ENCODE results near the gene RMND1. TPM values are rescaled to one million over a fixed set of nuclear protein-coding genes. Genes with fewer than 3 reads are reported as not detected.

Gene RMND1
- polyA plus RNA-seq, 1 donor from 2014 or later: 35.3 TPM

DNA sequence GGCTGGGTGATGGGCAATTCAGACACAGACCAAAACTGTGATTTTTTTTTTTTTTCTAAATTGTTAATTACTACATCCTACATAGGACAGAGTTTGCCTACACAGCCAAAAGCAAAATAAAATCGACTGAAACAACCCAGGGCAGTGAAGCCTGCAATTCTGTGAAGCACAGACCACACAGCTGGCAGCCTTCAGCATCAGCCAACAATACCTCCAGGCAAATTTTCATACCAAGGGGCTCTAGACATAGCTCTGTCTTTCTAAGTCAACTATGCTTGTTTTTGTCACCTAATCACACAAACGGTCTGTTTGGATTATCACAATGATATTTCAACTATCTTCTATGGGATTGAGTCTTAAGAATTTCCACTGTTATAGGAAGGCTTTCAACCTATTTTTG is 17.6 kb downstream of the RMND1 start (continued):
- TF ChIP-seq, protein P1, sequence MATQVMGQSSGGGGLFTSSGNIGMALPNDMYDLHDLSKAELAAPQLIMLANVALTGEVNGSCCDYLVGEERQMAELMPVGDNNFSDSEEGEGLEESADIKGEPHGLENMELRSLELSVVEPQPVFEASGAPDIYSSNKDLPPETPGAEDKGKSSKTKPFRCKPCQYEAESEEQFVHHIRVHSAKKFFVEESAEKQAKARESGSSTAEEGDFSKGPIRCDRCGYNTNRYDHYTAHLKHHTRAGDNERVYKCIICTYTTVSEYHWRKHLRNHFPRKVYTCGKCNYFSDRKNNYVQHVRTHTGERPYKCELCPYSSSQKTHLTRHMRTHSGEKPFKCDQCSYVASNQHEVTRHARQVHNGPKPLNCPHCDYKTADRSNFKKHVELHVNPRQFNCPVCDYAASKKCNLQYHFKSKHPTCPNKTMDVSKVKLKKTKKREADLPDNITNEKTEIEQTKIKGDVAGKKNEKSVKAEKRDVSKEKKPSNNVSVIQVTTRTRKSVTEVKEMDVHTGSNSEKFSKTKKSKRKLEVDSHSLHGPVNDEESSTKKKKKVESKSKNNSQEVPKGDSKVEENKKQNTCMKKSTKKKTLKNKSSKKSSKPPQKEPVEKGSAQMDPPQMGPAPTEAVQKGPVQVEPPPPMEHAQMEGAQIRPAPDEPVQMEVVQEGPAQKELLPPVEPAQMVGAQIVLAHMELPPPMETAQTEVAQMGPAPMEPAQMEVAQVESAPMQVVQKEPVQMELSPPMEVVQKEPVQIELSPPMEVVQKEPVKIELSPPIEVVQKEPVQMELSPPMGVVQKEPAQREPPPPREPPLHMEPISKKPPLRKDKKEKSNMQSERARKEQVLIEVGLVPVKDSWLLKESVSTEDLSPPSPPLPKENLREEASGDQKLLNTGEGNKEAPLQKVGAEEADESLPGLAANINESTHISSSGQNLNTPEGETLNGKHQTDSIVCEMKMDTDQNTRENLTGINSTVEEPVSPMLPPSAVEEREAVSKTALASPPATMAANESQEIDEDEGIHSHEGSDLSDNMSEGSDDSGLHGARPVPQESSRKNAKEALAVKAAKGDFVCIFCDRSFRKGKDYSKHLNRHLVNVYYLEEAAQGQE (IDR thresholded peaks at IDR 0.05; ENCODE audit: borderline replicate concordance): no peak

DNA sequence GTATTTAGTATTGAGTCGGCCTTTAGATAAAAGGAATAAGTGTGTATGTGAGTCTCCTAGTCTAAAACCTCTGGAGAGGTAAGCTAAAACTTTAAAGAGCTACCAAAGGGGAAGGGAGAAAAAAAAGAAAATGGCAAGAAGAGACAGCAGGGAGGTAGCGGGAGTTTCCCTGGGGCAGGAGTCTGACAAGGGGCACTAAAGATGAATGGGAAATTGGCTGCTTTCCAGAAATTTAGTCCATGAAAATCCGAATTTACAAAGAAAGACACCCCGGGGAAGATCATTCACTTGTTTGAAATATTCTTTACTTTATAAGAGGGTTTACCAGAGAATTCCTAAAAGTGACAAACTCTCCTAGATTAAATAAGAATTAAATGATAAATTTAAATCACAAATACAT is 19.3 kb downstream of the RMND1 start:
- H3K4me3 ChIP-seq (ENCODE audit: low read length): no peak overlapping the region
- H3K27ac ChIP-seq (ENCODE audit: low read length): no peak overlapping the region
- no peaks in the 10 kb centered on the region for H3K9me2 ChIP-seq (ENCODE audit: insufficient read depth, low read length)
- TF ChIP-seq MXI1 (conservative IDR thresholded peaks at IDR 0.05; ENCODE audit: poor library complexity, severe bottlenecking) (no peak), TAF1 (IDR thresholded peaks at IDR 0.05; ENCODE audit: low read depth) (no peak), POLR2AphosphoS5 (IDR thresholded peaks at IDR 0.05) (no peak), EP300 (conservative IDR thresholded peaks at IDR 0.05; ENCODE audit: poor library complexity, severe bottlenecking) (no peak), SMC3 (conservative IDR thresholded peaks at IDR 0.05; ENCODE audit: poor library complexity) (no peak)
- TF ChIP-seq, protein P2, sequence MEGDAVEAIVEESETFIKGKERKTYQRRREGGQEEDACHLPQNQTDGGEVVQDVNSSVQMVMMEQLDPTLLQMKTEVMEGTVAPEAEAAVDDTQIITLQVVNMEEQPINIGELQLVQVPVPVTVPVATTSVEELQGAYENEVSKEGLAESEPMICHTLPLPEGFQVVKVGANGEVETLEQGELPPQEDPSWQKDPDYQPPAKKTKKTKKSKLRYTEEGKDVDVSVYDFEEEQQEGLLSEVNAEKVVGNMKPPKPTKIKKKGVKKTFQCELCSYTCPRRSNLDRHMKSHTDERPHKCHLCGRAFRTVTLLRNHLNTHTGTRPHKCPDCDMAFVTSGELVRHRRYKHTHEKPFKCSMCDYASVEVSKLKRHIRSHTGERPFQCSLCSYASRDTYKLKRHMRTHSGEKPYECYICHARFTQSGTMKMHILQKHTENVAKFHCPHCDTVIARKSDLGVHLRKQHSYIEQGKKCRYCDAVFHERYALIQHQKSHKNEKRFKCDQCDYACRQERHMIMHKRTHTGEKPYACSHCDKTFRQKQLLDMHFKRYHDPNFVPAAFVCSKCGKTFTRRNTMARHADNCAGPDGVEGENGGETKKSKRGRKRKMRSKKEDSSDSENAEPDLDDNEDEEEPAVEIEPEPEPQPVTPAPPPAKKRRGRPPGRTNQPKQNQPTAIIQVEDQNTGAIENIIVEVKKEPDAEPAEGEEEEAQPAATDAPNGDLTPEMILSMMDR (IDR thresholded peaks at IDR 0.05; ENCODE audit: poor library complexity, severe bottlenecking): no peak
- no peak overlapping the region for H3K9ac ChIP-seq (ENCODE audit: low read length)
- H3K4me2 ChIP-seq (ENCODE audit: low read length): no peak overlapping the region
- no peaks in the 10 kb centered on the region for H3F3A ChIP-seq (ENCODE audit: insufficient read depth, low read length, poor library complexity, severe bottlenecking)
- no peaks in the 10 kb centered on the region for H3K79me2 ChIP-seq (replicated peaks; ENCODE audit: insufficient read depth, low read length)
- no peaks in the 10 kb centered on the region for H3K27me3 ChIP-seq (ENCODE audit: insufficient read depth, low read depth, low read length)
- peaks cover 3% of the 10 kb centered on the region for H3K36me3 ChIP-seq (ENCODE audit: insufficient read depth, low read length)
- H4K20me1 ChIP-seq (ENCODE audit: insufficient read depth): no peaks in the 10 kb centered on the region
- H2AFZ ChIP-seq (ENCODE audit: low read depth, low read length): no peak overlapping the region
- H3K9me3 ChIP-seq (ENCODE audit: low read length): no peaks in the 10 kb centered on the region

DNA sequence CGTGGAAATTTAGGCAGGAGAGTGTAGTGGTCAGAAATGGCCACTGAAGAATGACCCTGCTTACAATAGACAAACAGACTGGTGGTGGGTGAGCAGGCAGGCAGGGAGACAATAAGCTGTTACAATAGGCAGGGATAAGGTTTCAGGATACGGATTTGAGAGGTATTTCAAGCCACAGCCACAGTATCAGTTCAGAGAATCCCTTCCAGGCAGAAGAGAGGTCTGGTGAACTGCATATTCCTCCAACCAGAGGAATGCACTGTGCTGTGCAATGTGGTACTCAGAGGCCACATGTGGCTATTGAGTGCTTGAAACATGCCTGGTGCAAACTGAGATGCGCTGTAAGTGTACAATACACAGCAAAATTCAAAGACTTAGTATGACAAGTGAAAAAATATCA is 20.6 kb downstream of the RMND1 start:
- Histone ChIP-seq H3K4me2 (ENCODE audit: low read length) (no peak overlapping the region), H3K36me3 (ENCODE audit: insufficient read depth, low read length) (peaks cover 3% of the 10 kb centered on the region), H3K27me3 (ENCODE audit: insufficient read depth, low read depth, low read length) (no peaks in the 10 kb centered on the region), H3K9me3 (ENCODE audit: low read length) (no peaks in the 10 kb centered on the region), H2AFZ (ENCODE audit: low read depth, low read length) (no peak overlapping the region), H3K9me2 (ENCODE audit: insufficient read depth, low read length) (no peaks in the 10 kb centered on the region), H3K9ac (ENCODE audit: low read length) (no peak overlapping the region), H3F3A (ENCODE audit: insufficient read depth, low read length, poor library complexity, severe bottlenecking) (no peaks in the 10 kb centered on the region), H4K20me1 (ENCODE audit: insufficient read depth) (no peaks in the 10 kb centered on the region), H3K4me3 (ENCODE audit: low read length) (no peak overlapping the region), H3K79me2 (replicated peaks; ENCODE audit: insufficient read depth, low read length) (no peaks in the 10 kb centered on the region), H3K27ac (ENCODE audit: low read length) (no peak overlapping the region)
- TF ChIP-seq TAF1 (IDR thresholded peaks at IDR 0.05; ENCODE audit: low read depth) (no peak), EP300 (conservative IDR thresholded peaks at IDR 0.05; ENCODE audit: poor library complexity, severe bottlenecking) (no peak), RAD21 (conservative IDR thresholded peaks at IDR 0.05) (no peak)
